ENCODE results near the gene EYS. TPM values are rescaled to one million over a fixed set of nuclear protein-coding genes. Genes with fewer than 3 reads are reported as not detected.

Gene EYS
- total and polyA plus RNA-seq, 2 experiments from 2014 or later, result under 0.01 to 0.15 TPM

GRCh38 chr6:64902596-64902995, 804.4 kb downstream of the EYS start:
- Histone ChIP-seq H3K27ac (no peak overlapping the region), H3K9me3 (ENCODE audit: low read depth) (no peaks in the 10 kb centered on the region), H3K36me3 (no peaks in the 10 kb centered on the region), H3K4me1 (ENCODE audit: low read depth) (no peaks in the 10 kb centered on the region), H3K27me3 (no peaks in the 10 kb centered on the region), H3K4me3 (no peak overlapping the region)
- TF ChIP-seq, protein P1, sequence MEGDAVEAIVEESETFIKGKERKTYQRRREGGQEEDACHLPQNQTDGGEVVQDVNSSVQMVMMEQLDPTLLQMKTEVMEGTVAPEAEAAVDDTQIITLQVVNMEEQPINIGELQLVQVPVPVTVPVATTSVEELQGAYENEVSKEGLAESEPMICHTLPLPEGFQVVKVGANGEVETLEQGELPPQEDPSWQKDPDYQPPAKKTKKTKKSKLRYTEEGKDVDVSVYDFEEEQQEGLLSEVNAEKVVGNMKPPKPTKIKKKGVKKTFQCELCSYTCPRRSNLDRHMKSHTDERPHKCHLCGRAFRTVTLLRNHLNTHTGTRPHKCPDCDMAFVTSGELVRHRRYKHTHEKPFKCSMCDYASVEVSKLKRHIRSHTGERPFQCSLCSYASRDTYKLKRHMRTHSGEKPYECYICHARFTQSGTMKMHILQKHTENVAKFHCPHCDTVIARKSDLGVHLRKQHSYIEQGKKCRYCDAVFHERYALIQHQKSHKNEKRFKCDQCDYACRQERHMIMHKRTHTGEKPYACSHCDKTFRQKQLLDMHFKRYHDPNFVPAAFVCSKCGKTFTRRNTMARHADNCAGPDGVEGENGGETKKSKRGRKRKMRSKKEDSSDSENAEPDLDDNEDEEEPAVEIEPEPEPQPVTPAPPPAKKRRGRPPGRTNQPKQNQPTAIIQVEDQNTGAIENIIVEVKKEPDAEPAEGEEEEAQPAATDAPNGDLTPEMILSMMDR (IDR thresholded peaks at IDR 0.05; ENCODE audit: low read depth, low read length), result no peak
- DNase-seq (ENCODE audit: low read depth in 1 of 2, low spot score in 1 of 2), result no peak

- H3K27ac ChIP-seq, result no peak overlapping the region
- H3K4me3 ChIP-seq, result no peak overlapping the region
- TF ChIP-seq, protein P1 (IDR thresholded peaks at IDR 0.05; ENCODE audit: low read depth, low read length), result no peak
- no peaks in the 10 kb centered on the region for H3K4me1 ChIP-seq (ENCODE audit: low read depth)
- no peaks in the 10 kb centered on the region for H3K36me3 ChIP-seq
- DNase-seq (ENCODE audit: low read depth in 1 of 2, low spot score in 1 of 2), result no peak
- H3K27me3 ChIP-seq, result no peaks in the 10 kb centered on the region
- H3K9me3 ChIP-seq (ENCODE audit: low read depth), result no peaks in the 10 kb centered on the region
These were observed 810.1 kb downstream of the EYS start for GRCh38 chr6:64896939-64897338.

GRCh38 chr6:64895945-64896344, 811.1 kb downstream of the EYS start:
- Histone ChIP-seq H3K36me3 (no peaks in the 10 kb centered on the region), H3K27me3 (no peaks in the 10 kb centered on the region), H3K9me3 (ENCODE audit: low read depth) (no peaks in the 10 kb centered on the region), H3K27ac (no peak overlapping the region), H3K4me1 (ENCODE audit: low read depth) (no peaks in the 10 kb centered on the region), H3K4me3 (no peak overlapping the region)
- no peak for DNase-seq (ENCODE audit: low read depth in 1 of 2, low spot score in 1 of 2)
- TF ChIP-seq, protein P1 (IDR thresholded peaks at IDR 0.05; ENCODE audit: low read depth, low read length), result no peak

DNA sequence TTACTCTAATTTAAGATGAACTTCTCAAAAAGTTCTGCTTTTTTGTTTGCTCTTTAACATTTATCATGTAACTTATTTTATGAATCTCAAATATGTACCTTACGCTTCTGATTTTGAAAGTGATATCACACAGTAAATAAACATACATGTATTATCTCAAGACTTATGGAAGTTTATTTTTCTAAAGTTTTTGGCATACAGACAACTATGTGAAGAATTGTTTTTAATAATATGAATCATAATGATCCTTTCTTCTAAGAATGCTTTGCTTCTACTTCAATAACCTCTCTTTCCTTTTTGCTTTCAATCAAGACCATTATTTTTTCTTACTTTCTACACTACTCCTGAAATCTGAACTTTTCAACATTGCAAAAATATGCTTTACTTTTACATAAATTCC, 816.4 kb downstream of the EYS start:
- peak in 1 of 2 donors; percentile 8 for DNase-seq (ENCODE audit: low read depth in 1 of 2, low spot score in 1 of 2)
- H3K4me3 ChIP-seq, result no peak overlapping the region

DNA sequence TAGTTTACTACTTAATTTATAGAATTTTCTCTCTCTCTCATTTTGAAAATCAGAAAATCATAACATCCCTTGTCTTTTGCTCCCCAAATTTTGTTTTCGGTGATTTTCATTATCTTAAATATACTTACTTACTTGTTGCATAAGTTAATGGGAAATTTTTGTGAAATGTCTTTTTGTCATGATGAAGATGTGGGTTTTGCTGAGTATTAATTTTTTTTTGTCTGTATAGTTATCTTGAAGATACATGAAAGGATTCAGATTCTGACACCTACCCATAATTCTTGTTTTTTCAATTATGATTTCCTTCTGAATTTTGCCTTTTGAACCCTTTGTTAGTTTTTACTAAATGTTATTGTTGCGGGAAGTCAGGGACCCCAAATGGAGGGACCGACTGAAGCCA, 817.9 kb downstream of the EYS start:
- H3K27ac ChIP-seq, result no peak overlapping the region
- no peaks in the 10 kb centered on the region for H3K36me3 ChIP-seq
- H3K4me1 ChIP-seq (ENCODE audit: low read depth), result no peaks in the 10 kb centered on the region
- no peak overlapping the region for H3K4me3 ChIP-seq
- no peaks in the 10 kb centered on the region for H3K9me3 ChIP-seq (ENCODE audit: low read depth)
- TF ChIP-seq, protein P1 (IDR thresholded peaks at IDR 0.05; ENCODE audit: low read depth, low read length), result no peak
- no peaks in the 10 kb centered on the region for H3K27me3 ChIP-seq
- no peak for DNase-seq (ENCODE audit: low read depth in 1 of 2, low spot score in 1 of 2)

More for the DNA sequence above, 816.4 kb downstream of the EYS start:
- Histone ChIP-seq H3K4me1 (ENCODE audit: low read depth) (no peaks in the 10 kb centered on the region), H3K27ac (no peak overlapping the region), H3K27me3 (no peaks in the 10 kb centered on the region), H3K9me3 (ENCODE audit: low read depth) (no peaks in the 10 kb centered on the region), H3K36me3 (no peaks in the 10 kb centered on the region)
- TF ChIP-seq, protein P1 (IDR thresholded peaks at IDR 0.05; ENCODE audit: low read depth, low read length), result no peak

DNA sequence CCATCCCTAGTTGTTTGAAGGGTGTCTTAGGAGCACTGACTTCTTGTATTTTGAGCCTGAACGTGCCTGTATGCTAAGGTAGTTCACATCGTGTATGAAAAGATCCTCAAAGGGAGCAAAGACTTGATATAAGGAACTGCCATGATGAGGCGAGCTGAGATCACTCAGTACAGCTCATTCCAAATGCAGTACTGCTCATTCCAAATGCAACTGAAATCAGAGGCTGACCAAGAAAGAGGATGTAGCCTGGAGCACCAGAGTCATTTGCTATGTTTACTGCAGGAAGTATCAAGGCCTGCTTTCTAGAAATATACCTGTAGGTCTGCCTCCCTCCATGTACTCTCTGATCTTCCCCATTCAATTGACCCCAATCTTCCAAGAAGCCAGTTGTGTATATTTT, 832.2 kb downstream of the EYS start:
- Histone ChIP-seq H3K4me3 (no peak overlapping the region), H3K27ac (no peak overlapping the region), H3K27me3 (no peaks in the 10 kb centered on the region), H3K4me1 (ENCODE audit: low read depth) (no peaks in the 10 kb centered on the region), H3K9me3 (ENCODE audit: low read depth) (no peaks in the 10 kb centered on the region), H3K36me3 (no peaks in the 10 kb centered on the region)
- TF ChIP-seq, protein P1 (IDR thresholded peaks at IDR 0.05; ENCODE audit: low read depth, low read length), result no peak
- no peak for DNase-seq (ENCODE audit: low read depth in 1 of 2, low spot score in 1 of 2)

Data from cardiac muscle cell (in vitro differentiated cells and primary cell).